A549 (cell line): ENCODE data around the gene PYURF.

Experiments used
- ZC3H11A ChIP-seq: fragments of 450-650 bp; IDR thresholded peaks from 2 replicates; pipeline ENCODE4 v1.6.1; 2014; ENCODE audit warnings: antibody characterized with exemption, mild to moderate bottlenecking
- TF ChIP-seq, protein P1 (sequence below): fragments of >200 bp; sonication (Bioruptor Twin); formaldehyde crosslinking; IDR thresholded peaks from 2 replicates; pipeline ENCODE4 v1.6.1; 2016

DNA sequence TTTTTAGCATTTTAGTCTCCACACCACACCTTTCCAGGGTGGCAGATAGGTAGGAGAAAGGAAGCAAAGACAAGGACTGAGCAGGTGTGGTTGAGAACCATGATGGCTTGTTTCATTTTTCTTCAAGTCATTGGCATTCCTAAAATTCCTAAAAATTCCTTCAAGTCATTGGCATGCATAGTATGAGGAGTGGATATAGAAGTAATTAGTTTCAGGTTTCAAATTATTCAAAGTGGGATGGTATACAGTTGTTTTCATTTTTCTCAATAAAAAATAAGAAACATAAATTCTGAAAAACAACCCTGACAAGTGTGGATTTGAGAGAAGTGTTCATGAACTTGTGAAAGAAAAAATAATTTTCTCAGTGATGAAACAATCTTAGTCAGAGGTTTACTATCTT lies 46.4 kb upstream of the PYURF start:
- TF ChIP-seq ZC3H11A = no peak
- TF ChIP-seq, protein P1, sequence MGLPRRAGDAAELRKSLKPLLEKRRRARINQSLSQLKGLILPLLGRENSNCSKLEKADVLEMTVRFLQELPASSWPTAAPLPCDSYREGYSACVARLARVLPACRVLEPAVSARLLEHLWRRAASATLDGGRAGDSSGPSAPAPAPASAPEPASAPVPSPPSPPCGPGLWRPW = no peak
